GM21515 (cell line): Measurements from ENCODE around the gene PRCP.
"Not testable (repeated sequence)": the region's sequence is repeated elsewhere in the genome, so short reads cannot be mapped to it uniquely, and the experiment has no call there.

ENCODE experiments used
- ATAC-seq: cut with Tn5 transposase; IDR thresholded peaks from one replicate; pipeline ENCODE4 v1.9.1; 2021; ENCODE audit not compliant: unreplicated experiment

The PRCP gene

GRCh38 chr11:82872377-82873150 is 27.7 kb downstream of the PRCP start:
- no peak for ATAC-seq

GRCh38 chr11:82871646-82872045 is 28.6 kb downstream of the PRCP start:
- ATAC-seq, result no peak

- no peak for ATAC-seq
These were observed 30.6 kb downstream of the PRCP start for GRCh38 chr11:82869657-82870056.

- peak; percentile 49 for ATAC-seq
These were observed 32.6 kb downstream of the PRCP start for GRCh38 chr11:82867495-82868082.

GRCh38 chr11:82865841-82866240 is 34.4 kb downstream of the PRCP start:
- no peak for ATAC-seq

GRCh38 chr11:82864268-82864667 is 36.0 kb downstream of the PRCP start:
- no peak for ATAC-seq

- ATAC-seq, result no peak
These were observed 37.0 kb downstream of the PRCP start for GRCh38 chr11:82863209-82863608.

GRCh38 chr11:82862379-82862778 is 37.9 kb downstream of the PRCP start:
- no peak for ATAC-seq

- no peak for ATAC-seq
These were observed 40.5 kb downstream of the PRCP start for GRCh38 chr11:82859750-82860149.

- ATAC-seq, result no peak
These were observed 41.6 kb downstream of the PRCP start for GRCh38 chr11:82858556-82859091.

GRCh38 chr11:82858133-82858532 is 42.1 kb downstream of the PRCP start:
- no peak for ATAC-seq

GRCh38 chr11:82857145-82857544 is 43.1 kb downstream of the PRCP start:
- ATAC-seq, result no peak

GRCh38 chr11:82855616-82856015 is 44.6 kb downstream of the PRCP start:
- ATAC-seq, result no peak

GRCh38 chr11:82854916-82855315 is 45.3 kb downstream of the PRCP start:
- not testable (repeated sequence) for ATAC-seq

- no peak for ATAC-seq
These were observed 46.0 kb downstream of the PRCP start for GRCh38 chr11:82854242-82854641.

GRCh38 chr11:82848829-82849228 is 51.4 kb downstream of the PRCP start:
- no peak for ATAC-seq

GRCh38 chr11:82845356-82846353 is 54.6 kb downstream of the PRCP start:
- ATAC-seq, result no peak

- ATAC-seq, result no peak
These were observed 57.0 kb downstream of the PRCP start for GRCh38 chr11:82843057-82843795.

- ATAC-seq, result no peak
These were observed 58.2 kb downstream of the PRCP start for GRCh38 chr11:82842019-82842418.

- ATAC-seq, result no peak
These were observed 62.6 kb downstream of the PRCP start for GRCh38 chr11:82837650-82838049.

- no peak for ATAC-seq
These were observed 67.2 kb downstream of the PRCP start for GRCh38 chr11:82832983-82833382.
